GM21367 (cell line): ENCODE measurements around the gene NR2C2AP.

Experiments used
- ATAC-seq: cut with Tn5 transposase; IDR thresholded peaks from one replicate; pipeline ENCODE4 v1.9.1; 2021; ENCODE audit not compliant: unreplicated experiment

Gene NR2C2AP

GRCh38 chr19:19215792-19216191, 12.6 kb upstream of the NR2C2AP start:
- no peak for ATAC-seq

GRCh38 chr19:19214892-19215291, 11.7 kb upstream of the NR2C2AP start:
- no peak for ATAC-seq

GRCh38 chr19:19214159-19214490, 10.9 kb upstream of the NR2C2AP start:
- ATAC-seq, result no peak

DNA sequence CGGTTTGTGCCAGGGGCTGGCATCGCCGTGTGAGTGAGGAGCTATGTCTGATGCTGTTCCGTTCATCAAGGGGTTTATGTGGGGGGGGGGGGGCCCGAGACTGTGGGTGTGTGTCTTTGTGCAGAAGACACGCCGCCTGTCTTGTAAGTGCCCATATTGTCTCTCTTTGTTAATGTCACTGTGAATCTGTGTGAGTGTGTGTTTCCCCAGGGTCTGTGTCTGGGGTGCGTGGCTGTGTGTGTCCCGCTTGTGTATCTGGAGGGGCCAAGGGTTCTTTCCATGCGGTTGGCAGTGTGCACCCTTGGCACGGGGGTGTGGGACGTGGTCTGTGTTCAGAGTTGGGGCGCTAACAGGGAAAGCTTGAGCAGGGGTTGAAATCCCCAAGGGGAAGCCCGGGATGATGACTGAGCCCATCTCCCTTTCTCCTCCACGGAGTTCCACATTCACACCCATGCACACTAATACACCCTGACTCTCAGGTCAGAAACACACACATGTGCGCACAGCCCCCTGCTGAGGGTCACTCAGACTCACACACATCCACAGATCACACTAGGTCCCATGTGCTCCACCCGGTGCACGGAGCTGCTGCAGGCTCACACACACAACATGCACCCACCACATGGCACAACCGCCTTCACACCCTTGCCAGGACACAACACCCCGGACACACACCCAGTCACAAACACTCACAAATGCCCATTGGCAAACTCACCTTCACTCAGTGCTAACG, 10.4 kb upstream of the NR2C2AP start:
- no peak for ATAC-seq

GRCh38 chr19:19212916-19213315, 9.7 kb upstream of the NR2C2AP start:
- ATAC-seq, result no peak

DNA sequence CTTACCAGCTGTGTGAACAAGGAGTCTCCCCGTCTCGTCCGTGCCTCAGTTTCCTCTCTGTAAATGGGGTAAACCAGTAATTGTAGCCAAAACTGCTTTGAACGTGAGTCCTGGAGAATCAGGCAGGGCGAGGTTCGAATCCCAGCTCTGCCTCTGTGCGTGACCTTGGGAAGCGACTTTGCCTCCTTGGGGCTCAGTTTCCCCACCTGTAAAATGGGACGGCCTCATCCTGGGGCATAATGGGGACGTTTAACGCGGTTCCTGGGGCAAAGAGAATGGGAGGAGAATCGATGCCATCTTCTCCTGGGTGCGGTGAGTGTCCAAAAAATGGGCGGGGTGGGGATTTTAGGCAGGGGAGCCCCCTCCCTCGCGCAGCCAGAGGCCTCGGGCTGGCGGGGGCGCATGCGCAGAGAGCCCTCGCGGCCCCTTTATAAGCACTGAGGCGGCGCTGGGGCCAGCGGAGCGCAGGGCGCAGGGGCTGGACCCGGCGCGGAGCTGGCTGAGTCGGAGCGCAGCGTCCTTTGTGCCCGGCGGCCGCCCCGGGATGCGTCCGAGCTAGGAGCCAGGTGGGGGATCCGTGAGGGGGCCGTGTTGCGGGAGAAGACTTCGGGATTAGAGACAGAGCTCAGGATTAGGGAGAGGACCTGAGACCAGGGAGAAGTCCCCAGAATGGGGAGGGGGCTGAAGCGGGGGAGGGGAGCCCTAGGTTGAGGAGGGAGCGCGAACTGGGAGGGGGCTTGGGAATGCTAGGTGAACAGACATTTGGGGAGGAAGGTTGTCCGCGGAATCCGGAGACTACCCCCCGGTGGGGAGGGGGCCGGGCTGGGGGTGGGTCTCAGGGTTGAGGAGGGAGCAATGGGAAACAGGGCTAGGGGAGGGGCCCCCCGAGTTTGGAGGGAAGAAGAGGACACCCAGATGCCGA, 8.5 kb upstream of the NR2C2AP start, which contains the start of gene NCAN:
Gene NCAN, plus strand, starts transcription at position 460 of the 922 bp plus-strand sequence. CDS start 4,996 bp downstream, outside the sequence.
- ATAC-seq, result no peak

DNA sequence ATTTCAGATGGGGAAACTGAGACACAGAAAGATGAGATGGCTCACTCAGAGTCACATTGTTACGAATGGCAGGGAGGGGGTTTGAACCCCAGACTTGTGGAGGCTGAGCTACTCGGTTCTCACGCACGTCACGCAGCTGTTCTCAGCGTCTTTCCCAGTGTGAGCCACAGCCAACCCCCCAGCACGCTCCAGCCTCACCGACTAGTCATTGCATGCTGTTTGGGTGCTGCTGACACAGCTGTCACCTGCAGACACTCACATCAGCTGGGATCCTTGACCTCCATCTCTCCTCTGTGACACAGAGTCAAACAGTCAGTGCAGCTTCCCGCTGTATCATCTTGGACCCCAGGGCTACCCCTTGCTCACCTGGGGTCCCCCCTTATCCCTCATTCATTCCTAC, 6.2 kb upstream of the NR2C2AP start:
- no peak for ATAC-seq

GRCh38 chr19:19207637-19208572, 4.7 kb upstream of the NR2C2AP start:
- ATAC-seq, result no peak

DNA sequence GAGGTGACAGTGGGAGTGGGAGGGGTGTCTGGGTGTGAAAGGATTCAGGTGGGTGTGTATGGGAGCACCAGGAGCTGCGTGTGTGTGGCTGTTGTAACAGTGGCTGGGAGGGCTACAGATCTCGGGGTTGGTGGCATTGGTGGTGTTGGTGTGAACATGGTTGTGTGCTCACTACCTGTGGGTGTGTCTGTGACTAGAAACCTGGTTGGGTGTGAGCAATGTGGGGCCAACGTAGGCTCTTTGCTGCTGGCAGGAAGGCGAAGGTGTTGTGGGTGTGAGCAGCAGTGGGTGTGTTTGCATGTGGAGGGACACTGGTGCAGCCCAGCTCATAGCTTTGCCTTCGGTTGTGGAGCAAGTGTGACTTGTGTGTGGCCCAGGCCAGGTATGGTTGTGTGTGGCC, 3.7 kb upstream of the NR2C2AP start:
- ATAC-seq, result no peak

DNA sequence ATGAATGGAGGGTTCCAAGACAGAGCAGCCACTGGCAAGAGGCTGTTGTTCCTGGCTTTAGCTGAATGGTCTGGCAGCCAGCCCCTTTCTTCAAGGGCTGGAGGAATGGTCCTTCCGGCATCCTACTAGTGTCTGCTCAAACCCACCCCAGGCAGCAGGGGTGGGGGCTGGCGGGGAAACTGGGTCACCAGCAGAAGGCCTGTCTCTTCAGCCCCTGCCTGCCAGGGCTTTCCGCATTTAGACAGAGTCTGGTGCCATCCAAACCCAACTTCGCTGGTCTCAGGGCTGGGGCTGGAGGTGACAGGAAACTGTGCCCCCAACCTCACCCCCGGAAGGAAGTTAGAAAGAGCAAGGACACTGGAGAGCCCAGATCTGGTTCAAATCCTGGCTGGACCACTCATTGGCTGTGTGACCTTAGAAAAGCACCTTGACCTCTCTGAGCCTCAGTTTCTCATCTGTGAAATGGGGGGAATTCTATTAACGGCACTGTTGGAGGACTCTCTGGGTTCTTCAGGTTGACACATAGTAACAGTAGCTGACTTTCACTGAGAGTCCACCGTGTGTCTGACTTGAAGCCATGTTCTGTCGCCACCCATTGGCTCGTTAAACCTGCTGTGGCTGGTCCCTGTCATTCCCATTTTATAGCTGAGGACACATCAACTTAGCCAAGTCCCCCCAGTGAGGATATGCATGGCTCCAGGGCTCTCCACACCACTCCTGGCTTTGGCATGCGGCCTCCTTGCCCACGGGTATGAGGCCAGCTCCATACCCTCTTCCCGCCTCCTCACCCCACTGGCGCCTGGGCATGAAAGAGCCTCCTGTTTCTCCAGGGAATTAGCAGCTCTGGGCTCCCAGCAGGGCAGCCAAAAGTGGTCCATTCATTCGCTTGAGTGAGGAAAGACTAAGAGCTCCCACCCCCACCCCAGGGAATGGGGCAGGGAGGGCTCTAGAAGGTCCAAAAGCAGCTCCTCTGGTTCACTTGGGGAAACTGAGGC, 2.5 kb upstream of the NR2C2AP start:
- ATAC-seq, result no peak

DNA sequence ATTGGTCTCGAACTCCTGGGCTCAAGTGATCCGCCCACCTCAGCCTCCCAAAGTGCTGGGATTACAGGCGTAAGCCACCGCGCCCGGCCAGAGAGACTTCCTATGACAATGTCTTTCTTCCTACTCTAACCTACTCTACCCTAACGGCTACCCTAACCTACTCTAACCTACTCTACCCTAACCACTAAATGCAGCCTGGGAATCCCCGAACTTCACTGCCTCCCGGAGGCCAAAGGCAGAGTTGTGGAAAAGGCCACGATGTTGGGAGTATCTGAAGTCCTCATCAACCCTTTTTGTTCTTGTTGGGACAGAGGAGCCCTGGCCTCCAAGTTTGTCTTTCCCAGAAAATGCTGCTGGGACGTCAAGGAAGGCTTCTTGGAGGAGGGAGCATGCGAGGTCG, 967 bp upstream of the NR2C2AP start:
- ATAC-seq, result no peak

DNA sequence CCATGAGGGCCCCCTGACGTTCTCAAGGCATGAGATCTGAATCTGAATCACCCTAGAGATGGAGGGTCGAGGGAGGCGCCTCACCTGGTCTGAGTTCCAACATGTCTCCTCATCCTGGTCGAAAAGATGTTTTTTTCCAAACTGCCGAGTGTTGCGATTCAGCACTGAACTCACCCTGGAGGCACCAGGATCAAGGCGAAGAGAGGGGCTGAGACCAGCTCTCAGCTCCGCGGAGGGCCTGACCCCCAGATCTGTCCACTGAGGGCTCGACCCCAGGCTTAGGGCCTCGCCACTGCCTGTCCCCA, 555 bp downstream of the NR2C2AP start:
- ATAC-seq, result no peak

- ATAC-seq, result no peak
These were observed 1.2 kb downstream of the NR2C2AP start for GRCh38 chr19:19201697-19202630.

- ATAC-seq, result no peak
These were observed 9.3 kb downstream of the NR2C2AP start for GRCh38 chr19:19193926-19194325.

DNA sequence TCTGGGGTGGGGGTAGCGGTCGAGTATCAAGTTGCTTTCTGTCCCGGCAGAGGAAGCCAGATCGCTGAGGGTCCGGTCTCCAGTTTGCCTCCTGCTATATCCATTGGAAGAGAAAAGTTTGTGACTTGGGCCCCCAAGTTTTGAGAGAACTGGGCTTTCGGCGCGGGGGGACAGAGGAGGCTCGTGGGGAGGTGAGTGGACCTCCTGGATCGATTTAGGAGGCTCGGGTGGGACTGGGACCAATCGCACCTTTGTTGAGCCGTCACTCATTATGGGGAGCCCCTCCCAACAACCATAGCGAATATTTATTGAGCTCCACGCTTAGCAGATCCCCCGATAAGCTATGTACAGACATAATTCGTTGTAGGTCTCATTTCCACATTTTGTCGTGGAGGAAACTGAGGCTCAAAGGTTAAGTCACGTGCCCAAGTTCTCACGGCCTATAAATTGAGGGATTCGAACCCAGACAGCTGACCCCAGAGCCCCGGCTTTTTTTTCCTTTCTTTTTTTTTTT, 10.2 kb downstream of the NR2C2AP start:
- no peak for ATAC-seq

GRCh38 chr19:19192078-19192882, 10.9 kb downstream of the NR2C2AP start, which contains the start of the genes BORCS8 and RFXANK:
TSS of gene BORCS8 (minus strand) at chr19:19192152. CDS start at chr19:19192117, 35 bp downstream.
TSS of gene RFXANK (plus strand) at chr19:19192258. CDS start at chr19:19193947, 1,689 bp downstream.
- peak; percentile 76 for ATAC-seq

DNA sequence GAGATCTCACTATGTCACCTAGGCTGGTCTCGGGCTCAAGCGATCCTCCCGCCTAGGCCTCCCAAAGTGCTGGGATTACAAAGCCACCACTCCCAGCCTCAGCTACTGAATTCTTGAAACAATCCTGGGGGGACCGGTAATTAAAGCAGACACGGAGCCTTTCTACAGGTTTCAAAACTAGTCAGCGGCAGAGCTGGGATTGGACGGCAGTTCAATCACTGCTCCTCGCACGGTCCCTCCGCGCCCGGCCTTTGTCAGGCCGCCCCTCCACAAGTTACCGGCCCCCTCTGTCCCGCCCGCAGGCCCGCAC, 11.5 kb downstream of the NR2C2AP start:
- ATAC-seq, result no peak

GRCh38 chr19:19186742-19187141, 16.5 kb downstream of the NR2C2AP start:
- no peak for ATAC-seq
